Measurements from ENCODE around the gene TMEM175. TPM values are rescaled to one million over a fixed set of nuclear protein-coding genes. Genes with fewer than 3 reads are reported as not detected.

The TMEM175 gene
- total and polyA plus RNA-seq, 2 of the 13 experiments (the other 11 are each of a cell fraction or from before 2014, with no cell fraction given) = 5.1 to 9.9 TPM

DNA sequence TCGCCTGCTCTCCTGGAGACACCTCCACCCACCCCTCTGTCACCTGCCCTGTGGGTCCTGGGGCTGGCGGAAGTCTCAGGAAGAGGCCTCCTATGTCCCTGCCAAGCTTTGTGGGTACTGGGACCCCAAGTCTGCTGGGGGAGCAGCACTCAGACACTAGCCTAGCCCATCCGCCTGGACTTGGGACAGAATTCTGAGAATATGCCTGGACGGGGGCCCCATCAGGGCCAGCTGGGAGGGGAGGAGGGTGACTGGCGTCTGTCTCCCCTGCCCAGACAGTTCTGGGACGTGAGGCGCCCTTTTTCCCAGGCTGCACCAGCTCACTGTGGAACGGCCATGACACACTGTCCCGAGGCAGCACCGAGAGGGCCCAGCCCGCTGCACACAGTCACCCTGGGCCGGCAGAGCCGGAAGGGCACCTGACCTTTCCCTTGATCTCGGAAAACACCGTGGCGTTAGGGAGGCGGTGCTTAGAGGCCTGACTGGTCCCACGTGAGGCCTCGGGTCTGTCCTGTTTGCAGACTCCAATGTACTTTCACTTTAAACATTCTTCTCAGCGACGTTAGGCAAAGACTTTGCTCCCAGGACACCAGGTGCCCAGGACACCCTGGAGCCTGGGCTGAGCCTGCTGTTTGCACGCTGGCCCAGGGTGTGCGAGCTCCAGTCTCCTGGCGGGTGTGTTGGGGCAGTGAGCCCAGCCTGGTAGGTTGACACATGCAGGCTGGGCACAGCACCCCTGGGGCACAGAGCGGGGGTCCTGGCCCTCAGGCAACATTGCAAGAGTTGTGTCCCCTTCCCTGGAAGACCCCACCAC, 60.2 kb downstream of the TMEM175 start (continued):
- TF ChIP-seq, protein P1, sequence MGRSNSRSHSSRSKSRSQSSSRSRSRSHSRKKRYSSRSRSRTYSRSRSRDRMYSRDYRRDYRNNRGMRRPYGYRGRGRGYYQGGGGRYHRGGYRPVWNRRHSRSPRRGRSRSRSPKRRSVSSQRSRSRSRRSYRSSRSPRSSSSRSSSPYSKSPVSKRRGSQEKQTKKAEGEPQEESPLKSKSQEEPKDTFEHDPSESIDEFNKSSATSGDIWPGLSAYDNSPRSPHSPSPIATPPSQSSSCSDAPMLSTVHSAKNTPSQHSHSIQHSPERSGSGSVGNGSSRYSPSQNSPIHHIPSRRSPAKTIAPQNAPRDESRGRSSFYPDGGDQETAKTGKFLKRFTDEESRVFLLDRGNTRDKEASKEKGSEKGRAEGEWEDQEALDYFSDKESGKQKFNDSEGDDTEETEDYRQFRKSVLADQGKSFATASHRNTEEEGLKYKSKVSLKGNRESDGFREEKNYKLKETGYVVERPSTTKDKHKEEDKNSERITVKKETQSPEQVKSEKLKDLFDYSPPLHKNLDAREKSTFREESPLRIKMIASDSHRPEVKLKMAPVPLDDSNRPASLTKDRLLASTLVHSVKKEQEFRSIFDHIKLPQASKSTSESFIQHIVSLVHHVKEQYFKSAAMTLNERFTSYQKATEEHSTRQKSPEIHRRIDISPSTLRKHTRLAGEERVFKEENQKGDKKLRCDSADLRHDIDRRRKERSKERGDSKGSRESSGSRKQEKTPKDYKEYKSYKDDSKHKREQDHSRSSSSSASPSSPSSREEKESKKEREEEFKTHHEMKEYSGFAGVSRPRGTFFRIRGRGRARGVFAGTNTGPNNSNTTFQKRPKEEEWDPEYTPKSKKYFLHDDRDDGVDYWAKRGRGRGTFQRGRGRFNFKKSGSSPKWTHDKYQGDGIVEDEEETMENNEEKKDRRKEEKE (IDR thresholded peaks at IDR 0.05) = no peak
- TF ChIP-seq MED13 (CRISPR knock-in tag; IDR thresholded peaks at IDR 0.05) = no peak
- TF ChIP-seq, protein P2, sequence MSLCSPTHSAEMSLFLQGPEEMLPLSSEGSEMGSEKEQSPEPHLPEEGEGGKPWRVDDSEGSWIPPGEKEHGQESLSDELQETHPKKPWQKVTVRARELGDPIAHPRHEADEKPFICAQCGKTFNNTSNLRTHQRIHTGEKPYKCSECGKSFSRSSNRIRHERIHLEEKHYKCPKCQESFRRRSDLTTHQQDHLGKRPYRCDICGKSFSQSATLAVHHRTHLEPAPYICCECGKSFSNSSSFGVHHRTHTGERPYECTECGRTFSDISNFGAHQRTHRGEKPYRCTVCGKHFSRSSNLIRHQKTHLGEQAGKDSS (CRISPR knock-in tag; IDR thresholded peaks at IDR 0.05; ENCODE audit: borderline replicate concordance, low read depth) = peak; percentile 80; the same call in 1 of the 2 replicates
- no peak for TF ChIP-seq AHR (CRISPR knock-in tag; IDR thresholded peaks at IDR 0.05)
- TF ChIP-seq ZNF256 (CRISPR knock-in tag; conservative IDR thresholded peaks at IDR 0.05) = no peak
- no peak for TF ChIP-seq SRSF9 (IDR thresholded peaks at IDR 0.05; ENCODE audit: borderline replicate concordance, insufficient read depth, low read depth, low read length, poor library complexity, severe bottlenecking)
- no peak for TF ChIP-seq ZNF557 (CRISPR knock-in tag; IDR thresholded peaks at IDR 0.05)
- TF ChIP-seq, protein P3, sequence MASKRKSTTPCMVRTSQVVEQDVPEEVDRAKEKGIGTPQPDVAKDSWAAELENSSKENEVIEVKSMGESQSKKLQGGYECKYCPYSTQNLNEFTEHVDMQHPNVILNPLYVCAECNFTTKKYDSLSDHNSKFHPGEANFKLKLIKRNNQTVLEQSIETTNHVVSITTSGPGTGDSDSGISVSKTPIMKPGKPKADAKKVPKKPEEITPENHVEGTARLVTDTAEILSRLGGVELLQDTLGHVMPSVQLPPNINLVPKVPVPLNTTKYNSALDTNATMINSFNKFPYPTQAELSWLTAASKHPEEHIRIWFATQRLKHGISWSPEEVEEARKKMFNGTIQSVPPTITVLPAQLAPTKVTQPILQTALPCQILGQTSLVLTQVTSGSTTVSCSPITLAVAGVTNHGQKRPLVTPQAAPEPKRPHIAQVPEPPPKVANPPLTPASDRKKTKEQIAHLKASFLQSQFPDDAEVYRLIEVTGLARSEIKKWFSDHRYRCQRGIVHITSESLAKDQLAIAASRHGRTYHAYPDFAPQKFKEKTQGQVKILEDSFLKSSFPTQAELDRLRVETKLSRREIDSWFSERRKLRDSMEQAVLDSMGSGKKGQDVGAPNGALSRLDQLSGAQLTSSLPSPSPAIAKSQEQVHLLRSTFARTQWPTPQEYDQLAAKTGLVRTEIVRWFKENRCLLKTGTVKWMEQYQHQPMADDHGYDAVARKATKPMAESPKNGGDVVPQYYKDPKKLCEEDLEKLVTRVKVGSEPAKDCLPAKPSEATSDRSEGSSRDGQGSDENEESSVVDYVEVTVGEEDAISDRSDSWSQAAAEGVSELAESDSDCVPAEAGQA (IDR thresholded peaks at IDR 0.05; ENCODE audit: low read depth) = no peak
- TF ChIP-seq, protein P3 (CRISPR knock-in tag; IDR thresholded peaks at IDR 0.05; ENCODE audit: borderline replicate concordance) = no peak
- TF ChIP-seq ZBTB37 (CRISPR knock-in tag; IDR thresholded peaks at IDR 0.05) = no peak
- TF ChIP-seq ATF1 (CRISPR knock-in tag; IDR thresholded peaks at IDR 0.05) = no peak
- TF ChIP-seq ZNF564 (CRISPR knock-in tag; IDR thresholded peaks at IDR 0.05) = 0 out of 2 replicates have a peak, but pooled peaks have one; percentile 46
- 0 out of 2 replicates have a peak, but pooled peaks have one; percentile 14 for TF ChIP-seq ZNF891 (CRISPR knock-in tag; IDR thresholded peaks at IDR 0.05)
- no peak for TF ChIP-seq AGO2 (optimal IDR thresholded peaks at IDR 0.05; ENCODE audit: low read depth, low read length)
- TF ChIP-seq, protein P4, sequence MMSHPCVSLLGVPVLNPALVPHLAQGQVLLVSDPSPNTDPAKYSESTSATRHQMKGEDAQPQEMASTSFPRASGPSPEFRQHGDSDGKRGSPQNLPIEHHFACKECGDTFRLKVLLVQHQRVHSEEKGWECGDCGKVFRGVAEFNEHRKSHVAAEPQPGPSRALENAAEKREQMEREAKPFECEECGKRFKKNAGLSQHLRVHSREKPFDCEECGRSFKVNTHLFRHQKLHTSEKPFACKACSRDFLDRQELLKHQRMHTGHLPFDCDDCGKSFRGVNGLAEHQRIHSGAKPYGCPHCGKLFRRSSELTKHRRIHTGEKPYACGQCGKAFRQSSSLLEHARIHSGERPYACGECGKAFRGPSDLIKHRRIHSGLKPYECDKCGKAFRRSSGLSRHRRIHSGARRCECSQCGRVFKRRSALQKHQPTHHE (CRISPR knock-in tag; IDR thresholded peaks at IDR 0.05; ENCODE audit: borderline replicate concordance) = no peak
- 0 out of 2 replicates have a peak, but pooled peaks have one; percentile 28 for TF ChIP-seq ELF4 (CRISPR knock-in tag; IDR thresholded peaks at IDR 0.05; ENCODE audit: borderline replicate concordance)

All from HepG2 (cell line).